Esophagus muscularis mucosa (tissue), 4 donors: Measurements from ENCODE around the gene PTPRB.

Source experiments
- EP300 ChIP-seq: sonication (generic); formaldehyde crosslinking; IDR thresholded peaks from one replicate; pipeline ENCODE4 v1.6.1; 2017; ENCODE audit warnings: antibody characterized with exemption
- POLR2A ChIP-seq: fragments of 450-650 bp; IDR thresholded peaks from one replicate; pipeline ENCODE4 v1.6.1; 2017; ENCODE audit warnings: antibody characterized with exemption, moderate library complexity, mild to moderate bottlenecking, low read depth
- POLR2AphosphoS5 ChIP-seq, 2 donors: sonication (generic); formaldehyde crosslinking; IDR thresholded peaks; one replicate each; pipeline ENCODE4 v1.6.1; 2017; ENCODE audit warnings: antibody characterized with exemption in 2 of 2
- TF ChIP-seq, protein P1 (sequence below), 3 experiments: fragments of 200-600 bp in 2 of 3; fragments of 450-650 bp in 1 of 3; sonication (generic) in 2 of 3; IDR thresholded peaks; one replicate each; pipeline ENCODE4 v1.5.1; 2017 to 2019; ENCODE audit warnings: antibody characterized with exemption in 3 of 3, mild to moderate bottlenecking in 2 of 3, moderate library complexity in 1 of 3

GRCh38 chr12:70560671-70561070, 76.6 kb downstream of the PTPRB start:
- TF ChIP-seq, protein P1, sequence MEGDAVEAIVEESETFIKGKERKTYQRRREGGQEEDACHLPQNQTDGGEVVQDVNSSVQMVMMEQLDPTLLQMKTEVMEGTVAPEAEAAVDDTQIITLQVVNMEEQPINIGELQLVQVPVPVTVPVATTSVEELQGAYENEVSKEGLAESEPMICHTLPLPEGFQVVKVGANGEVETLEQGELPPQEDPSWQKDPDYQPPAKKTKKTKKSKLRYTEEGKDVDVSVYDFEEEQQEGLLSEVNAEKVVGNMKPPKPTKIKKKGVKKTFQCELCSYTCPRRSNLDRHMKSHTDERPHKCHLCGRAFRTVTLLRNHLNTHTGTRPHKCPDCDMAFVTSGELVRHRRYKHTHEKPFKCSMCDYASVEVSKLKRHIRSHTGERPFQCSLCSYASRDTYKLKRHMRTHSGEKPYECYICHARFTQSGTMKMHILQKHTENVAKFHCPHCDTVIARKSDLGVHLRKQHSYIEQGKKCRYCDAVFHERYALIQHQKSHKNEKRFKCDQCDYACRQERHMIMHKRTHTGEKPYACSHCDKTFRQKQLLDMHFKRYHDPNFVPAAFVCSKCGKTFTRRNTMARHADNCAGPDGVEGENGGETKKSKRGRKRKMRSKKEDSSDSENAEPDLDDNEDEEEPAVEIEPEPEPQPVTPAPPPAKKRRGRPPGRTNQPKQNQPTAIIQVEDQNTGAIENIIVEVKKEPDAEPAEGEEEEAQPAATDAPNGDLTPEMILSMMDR (IDR thresholded peaks at IDR 0.05): no peak
- TF ChIP-seq POLR2AphosphoS5 (IDR thresholded peaks at IDR 0.05): no peak
- TF ChIP-seq POLR2A: no peak
- TF ChIP-seq EP300: no peak
